Cardiac muscle cell (in vitro differentiated cells and primary cell): Measurements from ENCODE around the gene USP48. TPM values are rescaled to one million over a fixed set of nuclear protein-coding genes. Genes with fewer than 3 reads are reported as not detected.

Source experiments
- DNase-seq, 2 donors: peaks; one replicate each; pipeline versions ENCODE4 v3.0.0 to v3.0.0-alpha.2; 2010 to 2017; ENCODE audit warnings: low read depth in 1 of 2, low spot score in 1 of 2
- H3K27ac ChIP-seq: fragments of 200-600 bp; sonication (generic); 2 replicates; pipeline ENCODE4 v1.5.1; 2016
- H3K27me3 ChIP-seq: fragments of 200-600 bp; sonication (generic); 2 replicates; pipeline ENCODE4 v1.6.0; 2016; ENCODE audit warnings: control low read depth
- H3K36me3 ChIP-seq: fragments of 200-600 bp; sonication (generic); 2 replicates; pipeline ENCODE4 v1.5.1; 2016; ENCODE audit warnings: control low read depth
- H3K4me1 ChIP-seq: fragments of 200-600 bp; sonication (generic); 2 replicates; pipeline ENCODE4 v1.8.1; 2017; ENCODE audit warnings: low read depth, mild to moderate bottlenecking, mixed run types
- H3K4me3 ChIP-seq: fragments of 200-600 bp; sonication (generic); 2 replicates; pipeline ENCODE4 v1.5.1; 2016; ENCODE audit warnings: mild to moderate bottlenecking
- H3K9me3 ChIP-seq: fragments of 200-600 bp; sonication (generic); 2 replicates; pipeline ENCODE4 v1.5.1; 2017; ENCODE audit warnings: low read depth, mild to moderate bottlenecking, control low read depth
- CTCF ChIP-seq: IDR thresholded peaks from 2 replicates; pipeline ENCODE4 v1.5.1; 2012; ENCODE audit warnings: low read depth, mild to moderate bottlenecking, low read length
- polyA plus RNA-seq: library from polyadenylated mRNA; unstranded; fragments of >200 nt; fragmentation: Nextera tagmentation; extraction: Ambion mirVana; gene quantifications from 2 replicates; pipeline ENCODE4 v1.2.1, GENCODE V29; 2016
- total RNA-seq: library from RNA; depleted of rRNA; stranded (reverse); fragments of >200 nt; gene quantifications from 2 replicates; pipeline ENCODE4 v1.2.3, GENCODE V29; 2016

The USP48 gene
- total and polyA plus RNA-seq, 2 experiments from 2014 or later, result 29.6 to 52.4 TPM

GRCh38 chr1:21663248-21663950, 119.5 kb downstream of the USP48 start:
- no peak for TF ChIP-seq CTCF
- no peaks in the 10 kb centered on the region for H3K4me1 ChIP-seq
- H3K9me3 ChIP-seq, result no peaks in the 10 kb centered on the region
- peaks cover 29% of the 10 kb centered on the region for H3K27me3 ChIP-seq
- no peak for DNase-seq
- no peaks in the 10 kb centered on the region for H3K36me3 ChIP-seq
- no peak overlapping the region for H3K27ac ChIP-seq
- no peak overlapping the region for H3K4me3 ChIP-seq

DNA sequence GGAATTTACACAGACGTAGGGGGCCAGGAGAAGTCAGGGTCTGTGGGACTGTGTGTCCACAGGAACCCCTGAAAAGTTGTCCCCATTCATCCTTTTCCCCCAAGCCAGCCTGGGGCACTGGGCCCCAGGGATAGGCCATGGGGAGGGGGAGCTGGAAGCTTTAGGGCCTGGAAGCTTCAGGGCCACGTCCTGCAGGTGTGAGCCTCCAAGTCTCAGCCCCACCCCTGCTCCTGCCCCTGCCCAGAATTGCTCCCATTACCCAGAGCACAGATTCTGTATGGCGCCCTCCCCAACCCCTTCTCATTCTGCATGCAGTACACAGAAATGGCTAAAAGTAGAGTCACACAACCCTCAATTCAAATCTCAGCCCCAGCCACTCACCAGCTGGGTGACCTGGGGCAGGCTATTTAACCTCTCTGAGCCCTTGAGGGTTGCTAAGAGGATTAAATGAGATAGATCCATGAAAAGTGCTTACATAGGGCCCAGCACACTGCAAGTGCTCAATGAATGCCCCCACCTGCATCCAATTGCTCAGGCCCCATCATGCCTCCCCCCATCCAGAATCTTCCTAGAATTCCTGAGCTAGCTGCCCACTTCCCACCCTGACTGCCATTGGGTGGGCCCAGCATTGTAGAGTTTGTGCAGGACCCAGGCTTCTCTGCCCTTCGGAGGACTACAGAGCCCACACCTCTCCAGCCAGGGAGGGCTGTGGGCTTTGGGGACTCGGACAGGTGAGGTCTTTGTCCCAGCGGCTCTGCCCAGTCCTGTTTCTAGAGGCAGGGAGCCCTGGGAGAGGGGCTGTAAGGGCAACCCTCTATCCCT, 120.3 kb downstream of the USP48 start:
- Histone ChIP-seq H3K4me1 (no peaks in the 10 kb centered on the region), H3K9me3 (no peaks in the 10 kb centered on the region), H3K4me3 (no peak overlapping the region), H3K27me3 (peaks cover 24% of the 10 kb centered on the region), H3K36me3 (no peaks in the 10 kb centered on the region), H3K27ac (no peak overlapping the region)
- no peak for TF ChIP-seq CTCF
- no peak for DNase-seq

GRCh38 chr1:21661886-21662285, 121.1 kb downstream of the USP48 start:
- H3K4me3 ChIP-seq, result no peak overlapping the region
- peaks cover 24% of the 10 kb centered on the region for H3K27me3 ChIP-seq
- H3K36me3 ChIP-seq, result no peaks in the 10 kb centered on the region
- no peak for TF ChIP-seq CTCF
- H3K27ac ChIP-seq, result no peak overlapping the region
- no peaks in the 10 kb centered on the region for H3K4me1 ChIP-seq
- DNase-seq, result no peak
- no peaks in the 10 kb centered on the region for H3K9me3 ChIP-seq

DNA sequence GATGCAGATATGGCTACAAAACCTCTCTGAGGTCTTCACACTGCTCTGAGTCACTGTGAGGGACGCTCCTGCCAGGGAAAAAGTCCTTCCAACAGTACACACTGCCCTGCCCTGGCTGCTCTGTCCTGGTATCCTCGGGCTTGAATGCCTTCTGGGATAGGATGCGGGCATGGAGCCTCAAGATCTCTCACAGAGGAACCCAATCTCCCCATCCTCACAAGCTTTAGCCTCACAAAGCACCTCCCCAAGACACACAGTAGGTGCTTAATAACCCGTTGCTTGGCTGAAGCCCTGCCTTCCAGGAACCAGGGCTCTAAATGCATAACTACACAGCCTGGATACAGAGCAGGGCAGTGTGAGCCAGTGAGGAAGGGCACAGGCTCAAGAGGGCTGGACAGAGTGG, 123.0 kb downstream of the USP48 start:
- no peak for DNase-seq
- H3K4me1 ChIP-seq, result no peaks in the 10 kb centered on the region
- H3K27me3 ChIP-seq, result peaks cover 24% of the 10 kb centered on the region
- no peak for TF ChIP-seq CTCF
- H3K36me3 ChIP-seq, result no peaks in the 10 kb centered on the region
- no peaks in the 10 kb centered on the region for H3K9me3 ChIP-seq
- H3K27ac ChIP-seq, result no peak overlapping the region
- no peak overlapping the region for H3K4me3 ChIP-seq

DNA sequence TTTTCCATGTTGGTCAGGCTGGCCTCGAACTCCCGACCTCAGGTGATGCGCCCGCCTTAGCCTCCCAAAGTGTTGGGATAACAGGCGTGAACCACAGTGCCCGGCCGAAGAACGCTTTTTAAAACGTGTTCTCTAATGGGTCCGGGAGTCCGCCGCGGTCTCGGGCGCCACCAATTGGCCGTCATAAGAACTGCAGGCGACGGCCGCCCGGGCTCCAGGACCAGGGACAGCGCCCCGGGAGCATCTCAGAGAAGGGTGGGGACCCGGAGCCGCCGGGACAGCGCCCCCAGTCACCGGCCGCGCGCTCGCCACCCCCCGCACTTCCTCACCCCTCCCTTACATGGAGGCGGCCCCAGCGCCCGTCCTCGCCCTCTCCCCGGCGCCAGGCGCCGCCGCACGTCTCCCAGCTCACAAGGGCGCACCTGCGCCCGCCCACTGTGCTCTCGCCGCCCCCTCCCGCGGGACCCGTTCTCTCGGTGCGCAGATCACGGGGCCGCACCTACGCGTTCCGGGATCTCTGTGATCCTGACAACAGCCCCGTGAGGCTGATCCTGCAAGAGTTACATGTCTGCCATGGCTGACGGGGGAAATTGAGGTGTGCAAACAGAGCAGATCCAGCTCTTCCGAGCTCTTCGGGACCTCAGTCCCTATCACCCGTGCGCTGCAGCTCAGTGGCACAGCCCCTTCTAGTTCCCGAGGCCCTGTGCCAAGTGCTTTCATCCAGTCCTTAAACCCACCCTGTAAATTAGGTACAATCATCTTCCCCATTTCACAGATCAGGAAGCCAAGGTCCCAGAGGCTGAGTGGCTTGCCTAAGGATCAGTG, 123.6 kb downstream of the USP48 start:
- H3K27ac ChIP-seq, result no peak overlapping the region
- peaks cover 24% of the 10 kb centered on the region for H3K27me3 ChIP-seq
- no peaks in the 10 kb centered on the region for H3K9me3 ChIP-seq
- H3K4me3 ChIP-seq, result peak overlapping the region; percentile 17
- peak; percentile 69 to 89 for DNase-seq
- peak; percentile 84 for TF ChIP-seq CTCF
- H3K36me3 ChIP-seq, result no peaks in the 10 kb centered on the region
- H3K4me1 ChIP-seq, result no peaks in the 10 kb centered on the region
